HG02763 (cell line): ENCODE data around the gene ZNF609.

Experiments
- ATAC-seq: cut with Tn5 transposase; IDR thresholded peaks from one replicate; pipeline ENCODE4 v1.9.1; 2021; ENCODE audit warnings: mild to moderate bottlenecking, moderate library complexity; ENCODE audit not compliant: unreplicated experiment

Gene ZNF609

GRCh38 chr15:64460206-64460723, at the start of gene ZNF609:
Gene ZNF609 (plus strand): TSS chr15:64460578. CDS start chr15:64499420, 38,842 bp downstream.
- ATAC-seq = peak; percentile 35

- ATAC-seq = no peak
Observed at GRCh38 chr15:64412216-64412615, 48.2 kb upstream of the ZNF609 start.

GRCh38 chr15:64422697-64423096, 37.7 kb upstream of the ZNF609 start:
- ATAC-seq = no peak

GRCh38 chr15:64423970-64424369, 36.4 kb upstream of the ZNF609 start:
- ATAC-seq = no peak

- no peak for ATAC-seq
Observed at GRCh38 chr15:64425221-64425620, 35.2 kb upstream of the ZNF609 start.

GRCh38 chr15:64426845-64427465, 33.4 kb upstream of the ZNF609 start:
- no peak for ATAC-seq

GRCh38 chr15:64429448-64429847, 30.9 kb upstream of the ZNF609 start:
- no peak for ATAC-seq

GRCh38 chr15:64430000-64430735, 30.2 kb upstream of the ZNF609 start:
- ATAC-seq = no peak

GRCh38 chr15:64437982-64438381, 22.4 kb upstream of the ZNF609 start:
- no peak for ATAC-seq

GRCh38 chr15:64438653-64439447, 21.5 kb upstream of the ZNF609 start:
- ATAC-seq = no peak

GRCh38 chr15:64441852-64442251, 18.5 kb upstream of the ZNF609 start:
- no peak for ATAC-seq

- no peak for ATAC-seq
Observed at GRCh38 chr15:64443016-64443415, 17.4 kb upstream of the ZNF609 start.

GRCh38 chr15:64443747-64444621, 16.4 kb upstream of the ZNF609 start:
- no peak for ATAC-seq

- no peak for ATAC-seq
Observed at GRCh38 chr15:64444836-64445235, 15.5 kb upstream of the ZNF609 start.

- no peak for ATAC-seq
Observed at GRCh38 chr15:64447536-64448315, 12.7 kb upstream of the ZNF609 start.

- no peak for ATAC-seq
Observed at GRCh38 chr15:64452988-64453688, 7.2 kb upstream of the ZNF609 start.

GRCh38 chr15:64453689-64454037, 6.7 kb upstream of the ZNF609 start:
- no peak for ATAC-seq

GRCh38 chr15:64454282-64454681, 6.1 kb upstream of the ZNF609 start:
- ATAC-seq = no peak

- ATAC-seq = no peak
Observed at GRCh38 chr15:64455961-64456371, 4.4 kb upstream of the ZNF609 start.
